ENCODE results near the gene ACSL3. TPM values are rescaled to one million over a fixed set of nuclear protein-coding genes. Genes with fewer than 3 reads are reported as not detected.
A peak's percentile ranks its signal among the peaks of the same experiment; 100 is the strongest.

ACSL3 gene
- total and polyA plus RNA-seq, 12 donors = 11.0 to 130 (median 70.6) TPM

GRCh38 chr2:222912117-222912516 is 51.3 kb downstream of the ACSL3 start:
- WGBS, 4 donors = 65 to 87% (median 69%) methylated on average over 2 of the region's 2 CpGs
- no peaks in the 10 kb centered on the region for H3K27me3 ChIP-seq
- no peaks in the 10 kb centered on the region for H3K9me3 ChIP-seq (replicated peaks in 1 of 3)
- DNase-seq = peak in 1 of 7 donors; percentile 28
- H3K4me3 ChIP-seq = no peak overlapping the region
- H3K27ac ChIP-seq = no peak overlapping the region
- TF ChIP-seq POLR2A (IDR thresholded peaks at IDR 0.05) = no peak
- no peak for TF ChIP-seq CTCF (IDR thresholded peaks at IDR 0.05)
- H3K4me1 ChIP-seq (replicated peaks in 1 of 2) = no peaks in the 10 kb centered on the region
- intact Hi-C loops (cut with DNase I) = no loop called here
- peaks cover 0 to 12% of the 10 kb centered on the region in 2 donors for H3K36me3 ChIP-seq (replicated peaks in 1 of 2)

- 80 to 98% (median 88%) methylated on average over 3 of the region's 3 CpGs for WGBS, 4 donors
- H3K36me3 ChIP-seq (replicated peaks in 1 of 2) = peaks cover 0 to 13% of the 10 kb centered on the region in 2 donors
- H3K4me1 ChIP-seq (replicated peaks in 1 of 2) = no peaks in the 10 kb centered on the region
- H3K27ac ChIP-seq = no peak overlapping the region
- intact Hi-C loops (cut with DNase I) = no loop called here
- no peaks in the 10 kb centered on the region for H3K27me3 ChIP-seq
- TF ChIP-seq POLR2A (IDR thresholded peaks at IDR 0.05) (no peak), CTCF (IDR thresholded peaks at IDR 0.05) (no peak)
- H3K9me3 ChIP-seq (replicated peaks in 1 of 3) = no peaks in the 10 kb centered on the region
- no peak for DNase-seq
- H3K4me3 ChIP-seq = no peak overlapping the region
Measured at GRCh38 chr2:222912776-222913175, 51.9 kb downstream of the ACSL3 start.

- peaks cover 0 to 7% of the 10 kb centered on the region in 2 donors for H3K4me1 ChIP-seq (replicated peaks in 1 of 2)
Measured at GRCh38 chr2:222915092-222915957, 54.5 kb downstream of the ACSL3 start.

More at GRCh38 chr2:222915092-222915957, 54.5 kb downstream of the ACSL3 start:
- Histone ChIP-seq H3K4me3 (no peak overlapping the region), H3K27ac (no peak overlapping the region), H3K9me3 (replicated peaks in 1 of 3) (no peaks in the 10 kb centered on the region), H3K36me3 (replicated peaks in 1 of 2) (peaks cover 0 to 28% of the 10 kb centered on the region in 2 donors), H3K27me3 (no peaks in the 10 kb centered on the region)
- intact Hi-C loops (cut with DNase I) = no loop called here
- peak in 4 of 6 experiments; percentile 9 to 46 (median 40) for TF ChIP-seq CTCF (IDR thresholded peaks at IDR 0.05)
- no peak for TF ChIP-seq POLR2A (IDR thresholded peaks at IDR 0.05)
- WGBS, 4 donors = 82 to 88% (median 85%) methylated on average over 7 of the region's 7 CpGs
- DNase-seq = no peak
